HG02884 (cell line): ENCODE results near the gene CARD10.

Experiments used
- ATAC-seq: cut with Tn5 transposase; IDR thresholded peaks from one replicate; pipeline ENCODE4 v1.9.1; 2021; ENCODE audit warnings: mild to moderate bottlenecking, moderate library complexity; ENCODE audit not compliant: unreplicated experiment

The CARD10 gene

GRCh38 chr22:37519268-37520195 lies at the start of gene CARD10:
Gene CARD10 (minus strand): TSS chr22:37519415. CDS start chr22:37519200, 215 bp downstream.
- ATAC-seq: no peak

DNA sequence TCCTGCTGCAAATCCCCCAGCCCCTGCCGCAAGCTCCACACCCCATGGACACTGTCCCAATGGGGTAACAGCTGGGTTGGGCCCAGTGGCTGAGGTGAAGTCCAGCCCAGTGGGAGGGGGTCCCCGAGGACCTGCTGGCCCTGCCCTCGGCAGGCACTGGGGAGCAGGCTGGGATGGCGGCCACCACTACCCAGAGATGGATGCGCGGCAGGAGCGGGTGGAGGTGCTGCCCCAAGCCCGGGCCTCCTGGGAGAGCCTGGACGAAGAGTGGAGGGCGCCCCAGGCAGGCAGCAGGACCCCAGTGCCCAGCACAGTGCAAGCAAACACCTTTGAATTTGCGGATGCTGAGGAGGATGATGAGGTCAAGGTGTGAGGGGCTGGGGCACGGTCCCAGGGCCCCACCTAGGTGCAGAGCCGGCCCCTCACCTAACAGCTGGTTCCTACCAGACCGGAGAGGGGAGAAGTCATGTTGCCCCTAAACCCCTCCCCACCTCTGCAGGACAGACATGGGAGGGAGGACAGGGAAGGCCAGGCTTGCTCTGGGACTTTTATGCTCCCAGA lies 49.3 kb upstream of the CARD10 start:
- ATAC-seq: no peak

- ATAC-seq: no peak
Measured at GRCh38 chr22:37568012-37568411, 48.8 kb upstream of the CARD10 start.

- no peak for ATAC-seq
Measured at GRCh38 chr22:37566903-37567798, 47.9 kb upstream of the CARD10 start.

DNA sequence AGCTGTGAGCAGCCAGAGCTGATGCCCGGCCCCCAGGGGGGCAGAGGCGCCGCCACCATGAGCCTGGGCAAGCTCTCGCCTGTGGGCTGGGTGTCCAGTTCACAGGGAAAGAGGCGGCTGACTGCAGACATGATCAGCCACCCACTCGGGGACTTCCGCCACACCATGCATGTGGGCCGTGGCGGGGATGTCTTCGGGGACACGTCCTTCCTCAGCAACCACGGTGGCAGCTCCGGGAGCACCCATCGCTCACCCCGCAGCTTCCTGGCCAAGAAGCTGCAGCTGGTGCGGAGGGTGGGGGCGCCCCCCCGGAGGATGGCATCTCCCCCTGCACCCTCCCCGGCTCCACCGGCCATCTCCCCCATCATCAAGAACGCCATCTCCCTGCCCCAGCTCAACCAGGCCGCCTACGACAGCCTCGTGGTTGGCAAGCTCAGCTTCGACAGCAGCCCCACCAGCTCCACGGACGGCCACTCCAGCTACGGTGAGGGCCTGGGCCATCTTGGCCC lies 47.2 kb upstream of the CARD10 start:
- ATAC-seq: no peak

GRCh38 chr22:37565830-37566229 lies 46.6 kb upstream of the CARD10 start:
- ATAC-seq: no peak

GRCh38 chr22:37564111-37564711 lies 45.0 kb upstream of the CARD10 start:
- no peak for ATAC-seq

- ATAC-seq: no peak
Measured at GRCh38 chr22:37563153-37564081, 44.2 kb upstream of the CARD10 start.

- ATAC-seq: no peak
Measured at GRCh38 chr22:37562049-37562875, 43.0 kb upstream of the CARD10 start.

GRCh38 chr22:37561212-37562048 lies 42.2 kb upstream of the CARD10 start:
- no peak for ATAC-seq

GRCh38 chr22:37560608-37561211 lies 41.5 kb upstream of the CARD10 start:
- ATAC-seq: no peak

- ATAC-seq: no peak
Measured at GRCh38 chr22:37559901-37560607, 40.8 kb upstream of the CARD10 start, which contains the start of gene CDC42EP1. Gene CDC42EP1 (plus strand): TSS chr22:37560480. CDS start chr22:37566350, 5,870 bp downstream.

GRCh38 chr22:37559521-37559900 lies 40.3 kb upstream of the CARD10 start:
- no peak for ATAC-seq

- ATAC-seq: no peak
Measured at GRCh38 chr22:37558815-37559214, 39.6 kb upstream of the CARD10 start.

DNA sequence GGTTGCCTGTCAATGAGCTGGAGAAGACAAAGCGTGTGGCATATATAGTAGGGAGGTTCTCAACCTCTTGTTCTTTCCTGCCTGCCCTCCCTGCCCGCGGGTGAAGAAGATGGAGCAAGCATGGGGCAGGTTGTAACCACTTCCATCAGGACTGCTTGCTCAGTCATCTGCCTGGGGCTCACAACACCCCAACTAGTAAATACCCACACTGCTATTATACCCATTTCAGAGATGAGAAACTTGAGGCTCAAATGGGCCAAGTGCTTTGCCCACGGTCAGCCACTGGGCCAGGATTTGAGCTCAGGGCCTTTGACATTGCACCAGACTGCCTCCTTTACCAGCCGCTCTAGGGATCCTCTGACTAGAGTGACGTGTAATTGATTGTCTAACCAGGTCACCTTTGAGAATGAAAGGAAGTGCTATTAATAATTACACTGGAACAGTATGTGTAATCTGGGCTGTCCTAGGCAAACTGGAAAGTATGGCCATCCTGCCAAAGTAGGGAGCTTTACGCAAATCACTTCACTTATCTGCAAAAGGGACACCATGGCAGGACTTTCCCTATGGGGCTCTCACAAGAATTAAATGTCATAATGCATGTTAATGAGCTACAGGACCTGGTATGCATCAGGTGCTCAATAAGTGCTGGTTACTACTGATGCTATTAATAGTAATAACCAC lies 38.2 kb upstream of the CARD10 start:
- ATAC-seq: no peak

DNA sequence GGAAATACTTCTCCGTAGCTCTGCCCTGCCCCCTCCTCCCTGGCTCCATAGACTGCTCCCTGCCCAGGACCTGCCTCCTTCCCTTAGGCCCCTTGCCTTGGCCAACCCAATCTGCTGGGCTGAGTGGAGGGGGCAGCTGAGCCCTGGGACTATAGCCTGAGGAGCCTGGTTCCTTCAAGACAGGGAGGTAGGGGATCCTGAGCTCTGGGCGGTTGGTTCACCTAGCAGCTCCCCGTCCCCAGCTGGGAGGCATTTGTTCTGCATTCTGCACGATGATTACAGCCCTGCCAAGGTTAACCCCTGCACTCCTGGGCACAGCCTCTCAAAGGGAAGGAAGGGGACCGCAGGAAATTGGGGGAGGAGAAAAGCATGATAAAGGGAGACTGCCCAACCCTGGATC lies 37.5 kb upstream of the CARD10 start:
- ATAC-seq: no peak
